Right lobe of liver (tissue), 6 donors: Measurements from ENCODE around the gene NCF2. TPM values are rescaled to one million over a fixed set of nuclear protein-coding genes. Genes with fewer than 3 reads are reported as not detected.

ENCODE experiments used
- ATAC-seq, 4 donors: fragments of 200-7000 bp; cut with Tn5 transposase; one replicate each; pipeline ENCODE4 v1.9.1; 2020; ENCODE audit warnings: mild to moderate bottlenecking in 4 of 4, moderate library complexity in 4 of 4
- DNase-seq, 3 donors: peaks; one replicate each; pipeline ENCODE4 v3.0.0-alpha.2; 2020
- H3K27ac ChIP-seq, 3 donors: fragments of 200-600 bp; one replicate each; pipeline ENCODE4 v1.8.0; 2022
- H3K27me3 ChIP-seq, 2 donors: fragments of 200-600 bp; one replicate each; pipeline ENCODE4 v1.8.0; 2022
- H3K36me3 ChIP-seq, 4 donors: fragments of 200-600 bp; sonication (generic) in 1 of 4; one replicate each; pipeline versions ENCODE4 v1.5.1 to v1.8.0; 2017 to 2022; ENCODE audit warnings: control low read depth in 1 of 4
- H3K4me1 ChIP-seq, 4 donors: fragments of 200-600 bp; sonication (generic) in 1 of 4; one replicate each; pipeline versions ENCODE4 v1.5.1 to v1.8.0; 2017 to 2022; ENCODE audit warnings: control low read depth in 1 of 4
- H3K4me3 ChIP-seq, 3 donors: fragments of 200-600 bp; one replicate each; pipeline ENCODE4 v1.8.0; 2022
- H3K9me3 ChIP-seq, 4 donors: fragments of 200-600 bp; sonication (generic) in 1 of 4; one replicate each; pipeline versions ENCODE4 v1.5.1 to v1.8.0; 2017 to 2022; ENCODE audit warnings: control low read depth in 1 of 4
- POLR2A ChIP-seq: fragments of 450-650 bp; IDR thresholded peaks from one replicate; pipeline ENCODE4 v1.6.1; 2017; ENCODE audit warnings: antibody characterized with exemption, mild to moderate bottlenecking
- WGBS: methylation state at CpG from one replicate; pipeline ENCODE4 v1.1.6; 2018; ENCODE audit warnings: low coverage, low lambda C conversion rate; ENCODE audit not compliant: insufficient coverage; ENCODE audit errors: missing lambda C conversion rate; 5-methylcytosine and 5-hydroxymethylcytosine counted together
- intact Hi-C, 2 donors: fragments of 100-400 bp; cut with DNase I; formaldehyde crosslinking; loops; one replicate each; pipeline versions ENCODE4 v1.11.2 to v1.14.1; 2022
- total RNA-seq, 6 experiments: library from RNA; depleted of rRNA in 2 of 6; stranded (reverse); fragments of >200 nt in 2 of 6; fragmentation: NEBNext Ultra II Directional in 3 of 6; extraction: Animal tissue kit (Norgen Biotek cat#: 25700) in 3 of 6; gene quantifications; one replicate each; pipeline versions ENCODE4 v1.1.0 to v1.2.4, GENCODE V29; 2016 to 2023
- TF ChIP-seq, protein P1 (sequence below), 4 donors: fragments of 200-600 bp in 3 of 4; fragments of 450-650 bp in 1 of 4; IDR thresholded peaks; one replicate each; pipeline versions ENCODE4 v1.5.1 to v1.8.0; 2016 to 2022; ENCODE audit warnings: antibody characterized with exemption in 4 of 4, mild to moderate bottlenecking in 2 of 4
- donor health status: DM: no; HTN: yes; CAD: no.
- donor health status: DM: no; HTN: no; CAD: no.
- donor health status: DM: no; HTN: no; CAD: no.
- donor health status: DM: no; HTN: yes; CAD: no.
- donor health status: DM: no; HTN: yes; CAD: no.

NCF2 gene
- total RNA-seq, 6 experiments from 2014 or later: 3.0 to 11.4 (median 7.9) TPM

DNA sequence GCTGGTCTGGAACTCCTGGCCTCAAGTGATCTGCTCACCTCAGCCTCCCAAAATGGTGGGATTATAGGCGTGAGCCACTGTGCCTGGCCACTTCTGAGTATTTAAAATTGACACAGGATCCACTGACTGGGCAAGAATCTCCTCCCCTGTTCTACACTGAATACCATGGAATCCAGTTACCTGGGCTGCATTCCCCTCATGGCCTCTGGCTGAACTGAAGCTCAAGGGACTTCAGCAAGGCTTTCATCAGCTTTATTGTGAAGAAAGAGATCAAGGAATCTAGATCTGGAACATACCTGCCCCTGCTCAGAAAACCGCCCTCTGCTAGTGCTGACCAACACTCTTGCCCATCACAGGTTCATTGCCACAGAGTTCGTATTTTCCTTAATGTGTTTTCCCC lies 20.5 kb downstream of the NCF2 start:
- Histone ChIP-seq H3K27me3 (no peaks in the 10 kb centered on the region), H3K9me3 (no peaks in the 10 kb centered on the region), H3K36me3 (no peaks in the 10 kb centered on the region), H3K4me3 (no peak overlapping the region), H3K4me1 (no peaks in the 10 kb centered on the region), H3K27ac (no peak overlapping the region)
- TF ChIP-seq, protein P1, sequence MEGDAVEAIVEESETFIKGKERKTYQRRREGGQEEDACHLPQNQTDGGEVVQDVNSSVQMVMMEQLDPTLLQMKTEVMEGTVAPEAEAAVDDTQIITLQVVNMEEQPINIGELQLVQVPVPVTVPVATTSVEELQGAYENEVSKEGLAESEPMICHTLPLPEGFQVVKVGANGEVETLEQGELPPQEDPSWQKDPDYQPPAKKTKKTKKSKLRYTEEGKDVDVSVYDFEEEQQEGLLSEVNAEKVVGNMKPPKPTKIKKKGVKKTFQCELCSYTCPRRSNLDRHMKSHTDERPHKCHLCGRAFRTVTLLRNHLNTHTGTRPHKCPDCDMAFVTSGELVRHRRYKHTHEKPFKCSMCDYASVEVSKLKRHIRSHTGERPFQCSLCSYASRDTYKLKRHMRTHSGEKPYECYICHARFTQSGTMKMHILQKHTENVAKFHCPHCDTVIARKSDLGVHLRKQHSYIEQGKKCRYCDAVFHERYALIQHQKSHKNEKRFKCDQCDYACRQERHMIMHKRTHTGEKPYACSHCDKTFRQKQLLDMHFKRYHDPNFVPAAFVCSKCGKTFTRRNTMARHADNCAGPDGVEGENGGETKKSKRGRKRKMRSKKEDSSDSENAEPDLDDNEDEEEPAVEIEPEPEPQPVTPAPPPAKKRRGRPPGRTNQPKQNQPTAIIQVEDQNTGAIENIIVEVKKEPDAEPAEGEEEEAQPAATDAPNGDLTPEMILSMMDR (IDR thresholded peaks at IDR 0.05): no peak
- no peak for TF ChIP-seq POLR2A
- WGBS: 92% methylated on average over 2 of the region's 3 CpGs
- ATAC-seq (no peak), DNase-seq (no peak)
- intact Hi-C loops: no loop called here

DNA sequence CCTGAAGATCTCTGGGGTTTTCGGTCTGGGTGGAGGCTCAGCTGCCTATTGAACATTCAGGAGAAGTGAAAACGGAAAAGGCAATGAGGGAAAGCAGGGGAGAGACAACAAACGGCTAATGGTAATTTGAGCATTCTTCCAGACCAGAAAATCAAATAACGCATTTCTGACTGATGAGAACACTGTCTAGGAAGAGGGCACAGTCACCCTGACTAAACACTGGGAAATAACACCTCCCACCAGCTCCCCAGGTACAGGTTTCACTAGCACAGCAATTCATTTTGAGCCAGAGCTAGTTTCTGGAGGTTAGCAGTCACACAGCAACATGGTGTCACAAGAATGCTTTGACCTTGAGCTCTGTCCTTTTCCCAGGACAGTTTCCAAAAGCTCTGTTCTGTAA lies 21.1 kb downstream of the NCF2 start:
- Histone ChIP-seq H3K27ac (peak overlapping the region in 1 of 3 donors; percentile 7), H3K9me3 (no peaks in the 10 kb centered on the region), H3K4me3 (no peak overlapping the region), H3K4me1 (no peaks in the 10 kb centered on the region), H3K27me3 (no peaks in the 10 kb centered on the region), H3K36me3 (no peaks in the 10 kb centered on the region)
- WGBS: 72% methylated on average over 4 of the region's 4 CpGs
- no peak for ATAC-seq
- TF ChIP-seq POLR2A: no peak
- TF ChIP-seq, protein P1 (IDR thresholded peaks at IDR 0.05): no peak
- intact Hi-C loops: no loop called here
- DNase-seq: no peak

DNA sequence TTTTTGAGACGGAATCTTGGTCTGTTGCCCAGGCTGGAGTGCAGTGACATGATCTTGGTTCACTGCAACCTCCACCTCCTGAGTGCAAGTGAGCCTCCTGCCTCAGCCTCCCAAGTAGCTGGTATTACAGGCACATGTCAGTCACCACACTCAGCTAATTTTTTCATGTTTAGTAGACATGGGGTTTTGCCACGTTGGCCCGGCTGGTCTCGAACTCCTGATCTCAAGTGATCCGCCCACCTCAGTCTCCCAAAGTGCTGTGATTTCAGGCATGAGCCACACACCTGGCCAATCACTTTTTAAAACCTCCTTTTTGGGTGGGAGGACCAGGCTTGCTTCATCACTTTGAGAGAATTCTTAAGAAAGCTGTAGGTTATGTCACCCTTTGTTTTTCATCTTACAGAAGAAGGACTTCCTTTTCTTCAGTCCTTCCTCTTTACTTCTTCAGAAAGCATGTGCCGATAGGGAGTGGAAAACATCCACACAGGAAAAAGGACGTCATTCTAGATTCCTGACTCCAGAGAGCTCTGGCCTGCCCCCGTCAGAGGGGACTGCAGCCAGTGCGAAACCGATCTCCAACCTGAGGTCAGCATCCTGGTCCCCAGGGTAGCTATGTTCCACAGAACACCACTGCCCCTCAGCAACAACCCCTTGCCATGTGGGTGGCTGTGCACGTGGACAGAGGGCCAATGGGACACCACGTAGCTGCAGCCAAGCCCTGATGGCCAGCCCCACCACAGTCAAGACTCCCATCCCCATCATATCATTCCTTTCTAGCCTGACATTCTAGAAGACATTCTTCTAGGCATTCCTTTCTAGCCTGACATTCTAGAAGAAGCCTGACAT lies 21.9 kb downstream of the NCF2 start:
- intact Hi-C loops: no loop called here
- DNase-seq (peak in 1 of 3 donors; percentile 64), ATAC-seq (peak; percentile 43 to 69 (median 65))
- Histone ChIP-seq H3K4me1 (no peaks in the 10 kb centered on the region), H3K27ac (no peak overlapping the region), H3K27me3 (no peaks in the 10 kb centered on the region), H3K9me3 (no peaks in the 10 kb centered on the region), H3K4me3 (no peak overlapping the region), H3K36me3 (no peaks in the 10 kb centered on the region)
- no peak for TF ChIP-seq POLR2A
- TF ChIP-seq, protein P1 (IDR thresholded peaks at IDR 0.05): no peak
- 50% methylated on average over 8 of the region's 12 CpGs for WGBS

DNA sequence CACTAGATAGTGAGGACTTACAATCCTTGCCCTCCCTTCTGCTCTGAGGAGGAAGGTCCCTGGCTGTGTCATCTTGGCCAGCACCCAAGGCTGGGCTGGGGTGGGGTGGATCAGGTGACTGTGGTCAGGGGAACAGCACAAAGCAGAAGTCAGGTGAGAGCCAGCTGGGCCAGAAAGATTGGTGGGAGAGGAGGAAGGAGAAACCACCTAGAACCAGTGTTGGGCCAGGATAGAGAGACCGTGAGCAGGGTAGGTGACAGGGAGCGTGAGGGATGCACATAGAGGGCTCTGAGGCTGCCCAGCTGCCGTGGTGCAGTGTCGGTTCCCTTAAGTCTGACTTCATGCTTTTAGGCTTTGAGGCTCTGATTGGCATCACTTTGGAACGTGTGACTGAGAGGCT lies 22.7 kb downstream of the NCF2 start:
- peak; percentile 68 to 81 (median 68) for DNase-seq
- intact Hi-C loops: no loop called here
- ATAC-seq: peak; percentile 43 to 57 (median 53)
- H3K27me3 ChIP-seq: no peaks in the 10 kb centered on the region
- H3K9me3 ChIP-seq: no peaks in the 10 kb centered on the region
- no peak overlapping the region for H3K27ac ChIP-seq
- no peaks in the 10 kb centered on the region for H3K4me1 ChIP-seq
- H3K4me3 ChIP-seq: no peak overlapping the region
- TF ChIP-seq, protein P1 (IDR thresholded peaks at IDR 0.05): no peak
- no peak for TF ChIP-seq POLR2A
- H3K36me3 ChIP-seq: peaks cover 0 to 2% (median 0%) of the 10 kb centered on the region in 4 donors
- WGBS: 40% methylated on average over 1 of the region's 5 CpGs
